K562 (cell line): ENCODE data around the gene CEBPB.
"Not testable (repeated sequence)": the region's sequence is repeated elsewhere in the genome, so short reads cannot be mapped to it uniquely, and the experiment has no call there.

Experiments
- CTCF ChIP-seq, 3 experiments: IDR thresholded peaks in 2 of 3; conservative IDR thresholded peaks in 1 of 3; 2 replicates each; pipeline ENCODE4 v1.5.1; 2011 to 2012; ENCODE audit warnings: low read length in 3 of 3, mild to moderate bottlenecking in 3 of 3, control low read depth in 2 of 3, improper control_type of control experiment in 1 of 3, inconsistent platforms in 1 of 3, low read depth in 1 of 3, mixed read lengths in 1 of 3, moderate library complexity in 1 of 3; ENCODE audit not compliant: insufficient read depth in 2 of 3
- KLF13 ChIP-seq: fragments of 450-650 bp; IDR thresholded peaks from 2 replicates; pipeline ENCODE4 v1.6.1; 2016; ENCODE audit warnings: missing genetic modification characterization, low read depth, mild to moderate bottlenecking, missing compliant biosample characterization, moderate library complexity, borderline replicate concordance
- OTX1 ChIP-seq: fragments of 450-650 bp; formaldehyde crosslinking; IDR thresholded peaks from 2 replicates; pipeline ENCODE4 v1.4.0; 2022; ENCODE audit warnings: mild to moderate bottlenecking
- POLR2AphosphoS5 ChIP-seq: IDR thresholded peaks from 2 replicates; pipeline ENCODE4 v1.6.1; 2011; ENCODE audit warnings: mild to moderate bottlenecking, low read depth, low read length, moderate library complexity; ENCODE audit not compliant: control insufficient read depth, insufficient read depth
- RAD21 ChIP-seq, 2 experiments: fragments of 250-450 bp in 1 of 2; fragments of 450-650 bp in 1 of 2; sonication (Bioruptor Pico) in 1 of 2; formaldehyde crosslinking in 1 of 2; IDR thresholded peaks in 1 of 2; conservative IDR thresholded peaks in 1 of 2; 2 replicates each; pipeline versions ENCODE4 v1.4.0 to v1.8.0; 2020 to 2022; ENCODE audit warnings: mild to moderate bottlenecking in 2 of 2, moderate library complexity in 1 of 2
- SMAD1 ChIP-seq: fragments of 150-350 bp; IDR thresholded peaks from 2 replicates; pipeline ENCODE4 v1.6.1; 2014; ENCODE audit warnings: low read length, low read depth; ENCODE audit not compliant: partially characterized antibody
- ZNF644 ChIP-seq: fragments of 200-800 bp; sonication (Bioruptor generic); IDR thresholded peaks from 2 replicates; pipeline ENCODE4 v1.6.1; 2016; ENCODE audit warnings: low read depth, missing genetic modification characterization, missing compliant biosample characterization
- TF ChIP-seq, protein P1 (sequence below), 3 experiments: fragments of 200-800 bp in 1 of 3; fragments of 250-450 bp in 1 of 3; fragments of 450-650 bp in 1 of 3; sonication (Bioruptor Pico) in 1 of 3; sonication (Bioruptor generic) in 1 of 3; formaldehyde crosslinking in 1 of 3; IDR thresholded peaks; 2 replicates each; pipeline versions ENCODE4 v1.6.1 to v1.8.0; 2016 to 2022; ENCODE audit warnings: mild to moderate bottlenecking in 2 of 3, missing genetic modification characterization in 2 of 3, missing compliant biosample characterization in 1 of 3, moderate library complexity in 1 of 3

DNA sequence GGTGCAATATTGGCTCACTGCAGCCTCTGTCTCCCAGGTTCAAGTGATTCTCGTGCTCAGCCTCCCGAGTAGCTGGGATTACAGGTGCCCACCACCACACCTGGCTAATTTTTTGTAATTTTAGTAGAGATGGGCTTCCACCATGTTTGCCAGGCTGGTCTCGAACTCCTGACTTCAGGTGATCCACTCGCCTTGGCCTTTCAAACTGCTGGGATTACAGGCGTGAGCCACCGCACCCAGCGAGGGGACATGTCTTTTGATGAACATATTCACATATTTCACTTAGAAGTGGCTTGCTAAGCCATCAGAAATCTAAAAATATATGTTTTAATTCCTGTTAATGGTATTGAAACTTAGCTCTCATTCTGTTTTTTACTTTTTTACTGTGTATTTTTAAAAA, 11.1 kb downstream of the CEBPB start:
- TF ChIP-seq SMAD1; ZNF644 (tag); CTCF (IDR thresholded peaks at IDR 0.05 in 2 of 3, conservative IDR thresholded peaks at IDR 0.05 in 1 of 3; ENCODE audit: insufficient read depth in 2 of 3, low read depth in 1 of 3, low read length in 3 of 3); OTX1; RAD21 (CRISPR knock-in tag; conservative IDR thresholded peaks at IDR 0.05 in 1 of 2, IDR thresholded peaks at IDR 0.05 in 1 of 2); KLF13 (tag); POLR2AphosphoS5: not testable (repeated sequence)
- TF ChIP-seq, protein P1, sequence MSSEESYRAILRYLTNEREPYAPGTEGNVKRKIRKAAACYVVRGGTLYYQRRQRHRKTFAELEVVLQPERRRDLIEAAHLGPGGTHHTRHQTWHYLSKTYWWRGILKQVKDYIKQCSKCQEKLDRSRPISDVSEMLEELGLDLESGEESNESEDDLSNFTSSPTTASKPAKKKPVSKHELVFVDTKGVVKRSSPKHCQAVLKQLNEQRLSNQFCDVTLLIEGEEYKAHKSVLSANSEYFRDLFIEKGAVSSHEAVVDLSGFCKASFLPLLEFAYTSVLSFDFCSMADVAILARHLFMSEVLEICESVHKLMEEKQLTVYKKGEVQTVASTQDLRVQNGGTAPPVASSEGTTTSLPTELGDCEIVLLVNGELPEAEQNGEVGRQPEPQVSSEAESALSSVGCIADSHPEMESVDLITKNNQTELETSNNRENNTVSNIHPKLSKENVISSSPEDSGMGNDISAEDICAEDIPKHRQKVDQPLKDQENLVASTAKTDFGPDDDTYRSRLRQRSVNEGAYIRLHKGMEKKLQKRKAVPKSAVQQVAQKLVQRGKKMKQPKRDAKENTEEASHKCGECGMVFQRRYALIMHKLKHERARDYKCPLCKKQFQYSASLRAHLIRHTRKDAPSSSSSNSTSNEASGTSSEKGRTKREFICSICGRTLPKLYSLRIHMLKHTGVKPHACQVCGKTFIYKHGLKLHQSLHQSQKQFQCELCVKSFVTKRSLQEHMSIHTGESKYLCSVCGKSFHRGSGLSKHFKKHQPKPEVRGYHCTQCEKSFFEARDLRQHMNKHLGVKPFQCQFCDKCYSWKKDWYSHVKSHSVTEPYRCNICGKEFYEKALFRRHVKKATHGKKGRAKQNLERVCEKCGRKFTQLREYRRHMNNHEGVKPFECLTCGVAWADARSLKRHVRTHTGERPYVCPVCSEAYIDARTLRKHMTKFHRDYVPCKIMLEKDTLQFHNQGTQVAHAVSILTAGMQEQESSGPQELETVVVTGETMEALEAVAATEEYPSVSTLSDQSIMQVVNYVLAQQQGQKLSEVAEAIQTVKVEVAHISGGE (CRISPR knock-in tag; IDR thresholded peaks at IDR 0.05) = not testable (repeated sequence)
